Measurements from ENCODE around the gene CD99.
"Not testable (repeated sequence)": the region's sequence is repeated elsewhere in the genome, so short reads cannot be mapped to it uniquely, and the experiment has no call there.

DNA sequence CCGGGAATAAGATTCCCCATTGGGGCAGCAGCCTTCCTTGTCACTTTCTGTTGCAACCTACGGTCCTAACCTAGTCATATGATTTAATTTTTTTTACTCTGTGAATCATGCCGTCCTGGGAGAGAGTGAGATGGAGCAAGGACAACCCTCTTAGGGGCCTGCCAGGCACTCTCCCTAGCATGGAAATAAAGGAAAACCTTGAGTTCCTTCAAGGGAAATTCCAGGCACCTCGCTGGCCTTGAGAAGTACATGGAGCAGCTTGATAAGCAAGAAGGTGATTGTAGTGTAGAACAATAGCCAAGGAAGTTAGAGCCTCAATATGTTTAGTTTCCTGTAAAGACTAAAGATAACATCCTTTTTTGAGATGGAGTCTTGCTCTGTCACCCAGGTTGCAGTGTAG is 71.6 kb downstream of the CD99 start:
- TF ChIP-seq YY1 (IDR thresholded peaks at IDR 0.05; ENCODE audit: insufficient read depth, insufficient read length); ZNF274 (IDR thresholded peaks at IDR 0.05; ENCODE audit: low read depth, low read length): not testable (repeated sequence)
